GM18907 (cell line): ENCODE results near the gene SCEL.

Experiments
- ATAC-seq: cut with Tn5 transposase; IDR thresholded peaks from one replicate; pipeline ENCODE4 v1.9.1; 2021; ENCODE audit warnings: mild to moderate bottlenecking, moderate library complexity; ENCODE audit not compliant: unreplicated experiment

Gene SCEL

GRCh38 chr13:77548594-77548993 is 13.1 kb downstream of the SCEL start:
- ATAC-seq: no peak

- no peak for ATAC-seq
These were observed 18.6 kb downstream of the SCEL start for GRCh38 chr13:77554069-77554468.

GRCh38 chr13:77555246-77555645 is 19.7 kb downstream of the SCEL start:
- no peak for ATAC-seq

DNA sequence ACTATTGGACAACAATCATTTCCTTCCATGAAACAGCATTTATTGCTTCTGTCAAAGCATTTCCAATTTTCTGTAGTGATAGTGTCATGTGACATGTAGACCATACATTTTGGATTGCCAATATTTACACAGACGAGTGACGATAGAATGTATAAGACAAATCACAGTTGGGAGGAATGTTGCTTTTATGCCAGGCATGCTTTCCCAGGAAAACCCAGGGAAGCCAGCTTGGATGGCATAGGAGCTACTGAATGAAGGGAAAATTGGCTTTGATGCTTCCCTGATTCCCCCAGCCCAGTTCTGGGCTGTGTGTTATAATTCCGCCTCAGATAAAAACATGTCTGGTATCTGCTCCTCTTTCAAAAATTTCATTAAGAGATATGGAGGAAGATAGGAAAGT is 22.5 kb downstream of the SCEL start:
- no peak for ATAC-seq

- no peak for ATAC-seq
These were observed 27.6 kb downstream of the SCEL start for GRCh38 chr13:77563111-77563510.

GRCh38 chr13:77565635-77566034 is 30.1 kb downstream of the SCEL start:
- ATAC-seq: peak; percentile 77

GRCh38 chr13:77571956-77572355 is 36.5 kb downstream of the SCEL start:
- ATAC-seq: no peak

- no peak for ATAC-seq
These were observed 38.6 kb downstream of the SCEL start for GRCh38 chr13:77574096-77574495.

DNA sequence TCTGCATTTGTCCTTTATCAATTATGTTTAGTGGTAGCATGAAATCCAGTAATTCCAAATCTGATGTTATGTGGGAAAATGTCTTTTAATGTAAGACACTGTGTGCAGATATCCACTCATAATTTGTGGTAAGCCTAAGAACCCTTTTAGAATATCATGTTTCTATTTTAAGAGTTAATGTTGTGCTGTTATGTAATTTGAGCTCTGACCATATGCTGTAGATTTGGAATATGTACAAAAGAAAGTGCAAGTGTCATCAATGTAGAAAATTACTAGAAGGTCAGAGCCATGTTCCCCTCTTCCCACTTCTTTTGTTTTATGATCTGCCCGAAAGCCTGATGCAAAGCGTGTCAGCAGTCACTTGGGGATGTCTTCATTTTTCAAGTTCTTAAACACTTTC is 44.5 kb downstream of the SCEL start:
- no peak for ATAC-seq

DNA sequence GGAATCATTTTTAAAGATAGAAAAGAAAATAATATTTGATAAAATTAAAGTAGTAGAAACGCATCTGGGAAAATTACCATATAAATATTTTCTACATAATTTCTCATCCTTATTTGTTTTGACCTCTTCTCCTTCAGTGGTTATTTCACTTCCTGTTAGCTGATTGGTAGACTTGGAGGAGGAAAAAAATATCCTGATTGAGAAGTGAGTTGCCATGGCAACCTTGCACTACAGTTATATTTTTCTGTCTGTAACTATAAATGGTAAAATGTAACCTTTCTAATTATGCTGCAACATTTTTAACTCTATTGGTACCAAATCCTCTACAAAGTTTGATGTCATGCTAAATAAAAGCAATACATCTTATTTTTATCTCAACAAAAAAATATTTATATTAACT is 45.2 kb downstream of the SCEL start:
- no peak for ATAC-seq

- peak; percentile 80 for ATAC-seq
These were observed 48.1 kb downstream of the SCEL start for GRCh38 chr13:77583581-77583980.

DNA sequence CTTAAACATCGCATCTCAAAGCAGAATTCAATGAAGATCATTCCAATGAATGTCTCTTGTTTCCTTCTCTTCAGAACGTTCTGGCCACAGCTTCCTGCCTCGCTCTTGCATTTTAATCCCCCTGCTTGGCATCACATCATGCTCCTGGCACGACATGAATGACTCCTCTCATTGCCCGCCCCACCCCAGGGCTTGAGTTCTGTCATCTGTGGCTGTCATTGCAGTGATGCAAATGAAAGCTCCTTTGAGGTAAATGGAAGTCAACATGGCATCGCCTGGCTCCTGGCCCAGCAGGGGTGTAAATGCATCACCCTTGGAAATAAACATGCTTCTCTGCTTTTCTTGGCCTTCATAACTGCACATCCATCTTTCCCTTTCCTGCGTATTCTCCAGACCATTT is 48.6 kb downstream of the SCEL start:
- ATAC-seq: no peak

- ATAC-seq: no peak
These were observed 59.8 kb downstream of the SCEL start for GRCh38 chr13:77595166-77595810.

- no peak for ATAC-seq
These were observed 61.3 kb downstream of the SCEL start for GRCh38 chr13:77596777-77597176.

DNA sequence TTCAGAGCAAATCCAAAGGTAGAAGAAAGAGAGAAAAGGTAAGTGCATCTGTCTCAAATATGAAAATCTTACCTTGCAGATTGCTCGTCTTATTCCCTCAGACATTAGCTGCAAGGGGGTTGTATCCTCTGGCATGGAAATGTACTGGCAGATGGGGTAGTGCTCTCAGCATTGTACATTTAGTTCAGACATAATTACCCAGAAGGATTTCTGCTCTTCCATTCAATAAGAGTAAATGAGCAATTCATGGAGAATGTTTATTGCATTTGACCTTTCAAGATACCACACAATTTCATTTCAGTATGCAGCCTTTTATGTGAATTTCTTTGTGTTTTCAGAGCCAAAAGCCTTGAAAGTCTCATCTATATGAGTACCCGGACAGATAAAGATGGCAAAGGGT is 63.8 kb downstream of the SCEL start:
- ATAC-seq: no peak

DNA sequence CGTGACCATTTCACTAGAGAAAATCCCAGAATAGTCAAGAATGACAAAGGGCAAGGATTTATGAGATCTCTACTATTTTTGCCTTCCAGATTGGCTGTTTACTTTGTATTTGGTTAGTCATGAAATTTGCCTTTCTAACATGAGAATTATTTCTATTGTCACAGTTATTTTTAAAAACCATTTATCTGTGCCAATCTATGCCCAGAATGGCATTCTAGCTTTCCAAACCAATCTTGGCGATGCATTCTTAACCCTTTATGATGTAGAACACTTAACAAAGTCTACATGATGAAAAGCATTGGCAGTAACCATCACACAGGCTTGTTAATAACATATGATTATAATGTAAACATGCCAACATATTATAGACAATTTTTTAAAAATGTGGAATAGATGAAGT is 65.2 kb downstream of the SCEL start:
- ATAC-seq: no peak

- no peak for ATAC-seq
These were observed 75.6 kb downstream of the SCEL start for GRCh38 chr13:77611068-77611467.

GRCh38 chr13:77616027-77616426 is 80.5 kb downstream of the SCEL start:
- ATAC-seq: no peak

DNA sequence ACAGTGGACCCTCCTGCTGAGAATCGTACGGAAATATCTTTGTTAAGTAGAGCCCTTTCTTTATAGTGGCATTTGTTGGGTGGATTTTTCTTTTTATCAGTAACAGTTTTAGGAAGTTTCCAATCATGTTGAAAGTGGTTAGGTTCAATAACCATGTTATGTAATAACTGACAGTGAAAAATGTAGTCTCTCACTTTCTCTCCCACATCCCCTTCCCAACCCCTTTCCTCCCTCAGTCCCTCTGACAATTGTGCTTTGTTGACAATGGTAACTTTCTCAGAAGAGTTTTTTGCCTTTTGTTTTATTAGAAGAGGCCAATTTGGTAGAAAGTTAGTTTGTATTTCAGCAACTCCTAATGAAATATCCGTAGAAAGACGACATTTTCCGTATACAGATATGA is 84.1 kb downstream of the SCEL start:
- no peak for ATAC-seq

DNA sequence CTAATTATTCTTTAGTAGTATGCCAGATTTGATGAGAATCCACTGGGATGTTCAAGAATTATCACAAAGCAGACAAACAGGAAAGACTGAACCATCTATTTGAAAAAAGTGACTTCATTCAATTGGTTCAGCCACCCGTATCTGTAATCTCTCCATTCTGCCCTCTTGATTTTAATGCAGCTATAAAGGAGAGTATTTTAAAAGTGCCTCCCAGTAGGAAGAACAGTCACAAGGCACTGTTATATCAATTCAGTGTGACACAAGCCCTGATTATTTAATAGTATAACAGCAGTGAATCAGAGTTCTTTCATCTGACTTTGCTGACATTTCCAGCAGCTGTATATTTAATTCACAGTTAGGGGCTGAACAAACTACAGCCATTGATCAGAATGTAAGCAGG is 84.6 kb downstream of the SCEL start:
- ATAC-seq: no peak

DNA sequence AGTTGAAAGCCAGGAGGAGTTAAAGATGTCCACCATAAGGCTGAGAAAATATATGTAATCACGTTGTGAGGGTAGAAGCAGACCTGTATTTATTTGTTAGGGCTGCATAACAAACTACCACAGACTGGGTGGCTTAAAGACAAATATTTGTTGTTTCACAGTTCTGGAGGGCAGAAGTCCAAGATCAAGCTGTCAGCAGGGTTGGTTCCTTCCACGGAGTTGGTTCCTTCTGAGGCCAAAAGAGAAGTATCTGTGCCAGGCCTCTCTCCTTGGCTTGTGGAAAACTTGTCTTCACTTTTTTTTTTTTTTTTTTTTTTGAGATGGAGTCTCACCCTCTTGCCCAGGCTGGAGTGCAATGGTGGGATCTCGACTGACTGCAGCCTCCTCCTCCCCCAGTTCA is 88.3 kb downstream of the SCEL start:
- no peak for ATAC-seq

DNA sequence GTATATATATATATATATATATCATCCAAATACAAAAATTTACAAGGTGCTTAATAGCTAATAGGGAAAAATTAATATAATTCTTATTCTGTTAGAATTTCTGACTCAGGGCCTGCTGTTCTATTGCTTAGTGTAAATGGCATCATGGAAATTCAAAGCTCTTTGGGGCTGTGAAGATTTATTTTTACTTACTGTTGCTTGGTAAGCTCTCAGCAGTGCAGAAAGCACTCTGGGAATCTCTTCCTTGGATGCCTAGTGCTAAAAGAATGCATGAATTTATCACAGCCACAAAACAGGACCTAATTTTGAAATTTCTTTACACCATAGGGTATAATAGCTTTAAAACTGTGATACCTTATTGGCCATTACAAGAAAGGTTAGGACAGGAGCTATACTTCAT is 92.7 kb downstream of the SCEL start:
- ATAC-seq: no peak

GRCh38 chr13:77637588-77637987 is 102.1 kb downstream of the SCEL start:
- ATAC-seq: no peak
